H9 (cell line): ENCODE data around the gene CDH13. TPM values are rescaled to one million over a fixed set of nuclear protein-coding genes. Genes with fewer than 3 reads are reported as not detected.
A peak's percentile ranks its signal among the peaks of the same experiment; 100 is the strongest.

Source experiments
- DNase-seq: peaks from one replicate; pipeline ENCODE4 v3.0.0-alpha.2; 2017
- H2AFZ ChIP-seq: one replicate; pipeline ENCODE4 v1.6.1; 2013; ENCODE audit warnings: mild to moderate bottlenecking, low read length, control low read depth, moderate library complexity
- H2AK5ac ChIP-seq: 2 replicates; pipeline ENCODE4 v1.6.1; 2013; ENCODE audit warnings: low read length, control low read depth, mixed read lengths; ENCODE audit not compliant: insufficient read length
- H2BK120ac ChIP-seq: one replicate; pipeline ENCODE4 v1.6.1; 2013; ENCODE audit warnings: low read depth, mild to moderate bottlenecking, low read length, control low read depth, inconsistent platforms; ENCODE audit not compliant: poor library complexity, severe bottlenecking
- H2BK12ac ChIP-seq: 2 replicates; pipeline ENCODE4 v1.6.1; 2013; ENCODE audit warnings: low read length, control low read depth, mixed read lengths, low read depth; ENCODE audit not compliant: insufficient read length
- H2BK15ac ChIP-seq: 2 replicates; pipeline ENCODE4 v1.6.1; 2013; ENCODE audit warnings: low read depth, low read length, control low read depth
- H2BK20ac ChIP-seq: one replicate; pipeline ENCODE4 v1.6.1; 2013; ENCODE audit warnings: low read depth, mild to moderate bottlenecking, low read length, control low read depth, inconsistent platforms; ENCODE audit not compliant: poor library complexity, severe bottlenecking
- H2BK5ac ChIP-seq: 2 replicates; pipeline ENCODE4 v1.6.1; 2013; ENCODE audit warnings: low read length, control low read depth, mixed read lengths; ENCODE audit not compliant: insufficient read length
- H3K14ac ChIP-seq: 2 replicates; pipeline ENCODE4 v1.6.1; 2013; ENCODE audit warnings: low read length, control low read depth; ENCODE audit not compliant: insufficient read depth
- H3K18ac ChIP-seq: 2 replicates; pipeline ENCODE4 v1.6.1; 2013; ENCODE audit warnings: low read depth, mild to moderate bottlenecking, mixed read lengths, low read length, control low read depth; ENCODE audit not compliant: insufficient read length
- H3K23ac ChIP-seq: 2 replicates; pipeline ENCODE4 v1.6.1; 2013; ENCODE audit warnings: low read length, control low read depth, mixed read lengths, low read depth; ENCODE audit not compliant: insufficient read length
- H3K23me2 ChIP-seq: 2 replicates; pipeline ENCODE4 v1.6.1; 2013; ENCODE audit warnings: low read depth, mild to moderate bottlenecking, mixed read lengths, low read length, control low read depth; ENCODE audit not compliant: insufficient read length, poor library complexity, severe bottlenecking
- H3K27ac ChIP-seq: 2 replicates; pipeline ENCODE4 v1.5.1; 2013; ENCODE audit warnings: low read length, control low read depth, mixed read lengths, low read depth; ENCODE audit not compliant: insufficient read length
- H3K27me3 ChIP-seq: 2 replicates; pipeline ENCODE4 v1.6.1; 2013; ENCODE audit warnings: low read length, control low read depth, inconsistent platforms; ENCODE audit not compliant: insufficient read depth
- H3K4ac ChIP-seq: 2 replicates; pipeline ENCODE4 v1.6.1; 2013; ENCODE audit warnings: low read depth, mild to moderate bottlenecking, control low read depth, inconsistent platforms, low read length, moderate library complexity
- H3K4me1 ChIP-seq: 2 replicates; pipeline ENCODE4 v1.6.1; 2013; ENCODE audit warnings: low read length, control low read depth, inconsistent platforms; ENCODE audit not compliant: insufficient read depth
- H3K4me2 ChIP-seq: 2 replicates; pipeline ENCODE4 v1.6.1; 2013; ENCODE audit warnings: low read length, control low read depth, mixed read lengths; ENCODE audit not compliant: insufficient read length, insufficient read depth
- H3K56ac ChIP-seq: 2 replicates; pipeline ENCODE4 v1.6.1; 2013; ENCODE audit warnings: low read depth, mild to moderate bottlenecking, mixed read lengths, low read length, control low read depth; ENCODE audit not compliant: insufficient read length
- H3K79me1 ChIP-seq: 2 replicates; pipeline ENCODE4 v1.6.1; 2013; ENCODE audit warnings: low read depth, mild to moderate bottlenecking, moderate library complexity, low read length, control low read depth, inconsistent platforms; ENCODE audit not compliant: insufficient read depth, poor library complexity, severe bottlenecking
- H3K79me2 ChIP-seq: 2 replicates; pipeline ENCODE4 v1.6.1; 2013; ENCODE audit warnings: low read length, control low read depth, inconsistent platforms; ENCODE audit not compliant: insufficient read depth
- H3K9ac ChIP-seq: 2 replicates; pipeline ENCODE4 v1.6.1; 2013; ENCODE audit warnings: low read length, control low read depth, mixed read lengths; ENCODE audit not compliant: insufficient read length; ENCODE audit errors: extremely low read depth
- H3K9me3 ChIP-seq: one replicate; pipeline ENCODE4 v1.6.1; 2013; ENCODE audit warnings: low read depth, low read length, inconsistent platforms; ENCODE audit not compliant: control insufficient read depth
- H3T11ph ChIP-seq: one replicate; pipeline ENCODE4 v1.6.1; 2013; ENCODE audit warnings: mild to moderate bottlenecking, low read length, control low read depth, inconsistent platforms
- H4K20me1 ChIP-seq: one replicate; pipeline ENCODE4 v1.6.1; 2013; ENCODE audit not compliant: control insufficient read depth, insufficient read length, insufficient read depth
- H4K5ac ChIP-seq: 2 replicates; pipeline ENCODE4 v1.6.1; 2013; ENCODE audit warnings: low read depth, mild to moderate bottlenecking, mixed read lengths, low read length, control low read depth; ENCODE audit not compliant: insufficient read length
- H4K8ac ChIP-seq: replicated peaks from 2 replicates; pipeline ENCODE4 v1.6.1; 2013; ENCODE audit warnings: low read length, control low read depth, mixed read lengths, low read depth; ENCODE audit not compliant: insufficient read length
- H4K91ac ChIP-seq: 2 replicates; pipeline ENCODE4 v1.6.1; 2013; ENCODE audit warnings: low read depth, mild to moderate bottlenecking, moderate library complexity, mixed read lengths, low read length, control low read depth; ENCODE audit not compliant: insufficient read length
- H3K27ac Mint-ChIP-seq, 3 experiments: 2 replicates in 2 of 3; 3 replicates in 1 of 3; pipeline ENCODE4 v1.8.0; 2020 to 2021; ENCODE audit warnings: mixed read lengths in 3 of 3, mild to moderate bottlenecking in 1 of 3, moderate library complexity in 1 of 3
- H3K27me3 Mint-ChIP-seq: 2 replicates; pipeline ENCODE4 v1.8.0; 2021; ENCODE audit warnings: low read depth, mild to moderate bottlenecking, moderate library complexity, mixed read lengths
- H3K36me3 Mint-ChIP-seq, 3 experiments: 2 replicates in 2 of 3; 3 replicates in 1 of 3; pipeline ENCODE4 v1.8.0; 2020 to 2021; ENCODE audit warnings: low read depth in 3 of 3, mixed read lengths in 3 of 3; ENCODE audit not compliant: insufficient read depth in 1 of 3
- H3K4me1 Mint-ChIP-seq, 2 experiments: 2 replicates each; pipeline ENCODE4 v1.8.0; 2020; ENCODE audit warnings: mixed read lengths in 2 of 2
- H3K4me3 Mint-ChIP-seq, 2 experiments: 2 replicates in 1 of 2; 3 replicates in 1 of 2; pipeline ENCODE4 v1.8.0; 2020 to 2021; ENCODE audit warnings: mild to moderate bottlenecking in 2 of 2, mixed read lengths in 2 of 2, moderate library complexity in 1 of 2
- H3K9me3 Mint-ChIP-seq, 2 experiments: 2 replicates in 1 of 2; 3 replicates in 1 of 2; pipeline ENCODE4 v1.8.0; 2020; ENCODE audit warnings: mild to moderate bottlenecking in 2 of 2, mixed read lengths in 2 of 2, moderate library complexity in 1 of 2
- WGBS: extraction: QIAGEN DNeasy Blood & Tissue Kit; methylation state at CpG from one replicate; pipeline ENCODE4 v1.1.7; 2013; ENCODE audit warnings: missing lambda C conversion rate, low lambda C conversion rate, mixed read lengths; ENCODE audit not compliant: insufficient read length; ENCODE audit errors: extremely low coverage; 5-methylcytosine and 5-hydroxymethylcytosine counted together
- total RNA-seq: library from RNA; stranded (reverse); gene quantifications from 2 replicates; pipeline ENCODE4 v1.2.1, GENCODE V29; 2021
- TF ChIP-seq, protein P1 (sequence below): fragments of 200-600 bp; sonication (generic); conservative IDR thresholded peaks from 3 replicates; pipeline ENCODE4 v1.8.0; 2021; ENCODE audit warnings: antibody characterized with exemption, mild to moderate bottlenecking

CDH13 gene
- total RNA-seq, 1 experiment from 2014 or later, result 1.5 TPM

DNA sequence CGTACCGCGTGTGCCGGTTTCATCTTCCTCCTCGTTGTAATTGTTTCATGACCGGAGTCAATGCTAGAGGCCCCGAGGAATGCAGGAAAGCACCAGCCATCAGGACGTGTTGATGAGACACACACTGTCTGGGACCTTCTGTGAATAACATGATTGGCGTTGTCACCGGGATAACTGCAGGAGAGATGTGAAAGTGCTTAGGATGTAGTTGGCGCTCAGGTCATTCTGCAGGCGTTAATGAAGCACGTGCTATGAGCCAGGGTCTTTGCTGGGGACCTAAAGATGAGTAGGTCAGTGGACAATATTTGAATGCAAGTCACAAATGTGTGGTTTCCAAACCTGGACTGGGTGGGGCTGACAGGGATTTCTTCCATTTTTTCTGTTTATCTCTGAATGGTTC lies 999.4 kb downstream of the CDH13 start:
- Histone ChIP-seq H3K56ac (no peak overlapping the region), H3T11ph (no peak overlapping the region), H3K4me1 (peaks cover 8% of the 10 kb centered on the region; the same call in 1 of the 2 replicates), H2AFZ (no peak overlapping the region), H3K18ac (no peak overlapping the region), H2BK120ac (no peak overlapping the region), H2AK5ac (no peak overlapping the region), H3K79me1 (no peaks in the 10 kb centered on the region), H2BK12ac (no peak overlapping the region), H3K27ac (no peak overlapping the region), H4K5ac (no peak overlapping the region), H2BK5ac (no peak overlapping the region), H2BK20ac (no peak overlapping the region), H3K9me3 (no peaks in the 10 kb centered on the region), H3K23ac (no peak overlapping the region), H4K91ac (no peak overlapping the region), H3K79me2 (no peaks in the 10 kb centered on the region), H3K9ac (no peak overlapping the region), H3K27me3 (no peaks in the 10 kb centered on the region), H4K20me1 (no peaks in the 10 kb centered on the region), H3K14ac (no peak overlapping the region), H4K8ac (no peak overlapping the region), H3K23me2 (no peaks in the 10 kb centered on the region), H3K4me2 (no peak overlapping the region), H3K4ac (no peak overlapping the region), H2BK15ac (no peak overlapping the region)
- no CpG with 5 or more reads among the region's 13 CpGs for WGBS
- H3K4me3 Mint-ChIP-seq, result no peak overlapping the region
- no peak overlapping the region for H3K27ac Mint-ChIP-seq
- peaks cover 25 to 29% of the 10 kb centered on the region in 2 experiments for H3K4me1 Mint-ChIP-seq
- no peaks in the 10 kb centered on the region for H3K36me3 Mint-ChIP-seq
- TF ChIP-seq, protein P1, sequence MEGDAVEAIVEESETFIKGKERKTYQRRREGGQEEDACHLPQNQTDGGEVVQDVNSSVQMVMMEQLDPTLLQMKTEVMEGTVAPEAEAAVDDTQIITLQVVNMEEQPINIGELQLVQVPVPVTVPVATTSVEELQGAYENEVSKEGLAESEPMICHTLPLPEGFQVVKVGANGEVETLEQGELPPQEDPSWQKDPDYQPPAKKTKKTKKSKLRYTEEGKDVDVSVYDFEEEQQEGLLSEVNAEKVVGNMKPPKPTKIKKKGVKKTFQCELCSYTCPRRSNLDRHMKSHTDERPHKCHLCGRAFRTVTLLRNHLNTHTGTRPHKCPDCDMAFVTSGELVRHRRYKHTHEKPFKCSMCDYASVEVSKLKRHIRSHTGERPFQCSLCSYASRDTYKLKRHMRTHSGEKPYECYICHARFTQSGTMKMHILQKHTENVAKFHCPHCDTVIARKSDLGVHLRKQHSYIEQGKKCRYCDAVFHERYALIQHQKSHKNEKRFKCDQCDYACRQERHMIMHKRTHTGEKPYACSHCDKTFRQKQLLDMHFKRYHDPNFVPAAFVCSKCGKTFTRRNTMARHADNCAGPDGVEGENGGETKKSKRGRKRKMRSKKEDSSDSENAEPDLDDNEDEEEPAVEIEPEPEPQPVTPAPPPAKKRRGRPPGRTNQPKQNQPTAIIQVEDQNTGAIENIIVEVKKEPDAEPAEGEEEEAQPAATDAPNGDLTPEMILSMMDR, result no peak
- peak; percentile 14 for DNase-seq
- peaks cover 2% of the 10 kb centered on the region for H3K27me3 Mint-ChIP-seq
- H3K9me3 Mint-ChIP-seq, result no peaks in the 10 kb centered on the region
